Measurements from ENCODE around the gene EML4.

The EML4 gene

DNA sequence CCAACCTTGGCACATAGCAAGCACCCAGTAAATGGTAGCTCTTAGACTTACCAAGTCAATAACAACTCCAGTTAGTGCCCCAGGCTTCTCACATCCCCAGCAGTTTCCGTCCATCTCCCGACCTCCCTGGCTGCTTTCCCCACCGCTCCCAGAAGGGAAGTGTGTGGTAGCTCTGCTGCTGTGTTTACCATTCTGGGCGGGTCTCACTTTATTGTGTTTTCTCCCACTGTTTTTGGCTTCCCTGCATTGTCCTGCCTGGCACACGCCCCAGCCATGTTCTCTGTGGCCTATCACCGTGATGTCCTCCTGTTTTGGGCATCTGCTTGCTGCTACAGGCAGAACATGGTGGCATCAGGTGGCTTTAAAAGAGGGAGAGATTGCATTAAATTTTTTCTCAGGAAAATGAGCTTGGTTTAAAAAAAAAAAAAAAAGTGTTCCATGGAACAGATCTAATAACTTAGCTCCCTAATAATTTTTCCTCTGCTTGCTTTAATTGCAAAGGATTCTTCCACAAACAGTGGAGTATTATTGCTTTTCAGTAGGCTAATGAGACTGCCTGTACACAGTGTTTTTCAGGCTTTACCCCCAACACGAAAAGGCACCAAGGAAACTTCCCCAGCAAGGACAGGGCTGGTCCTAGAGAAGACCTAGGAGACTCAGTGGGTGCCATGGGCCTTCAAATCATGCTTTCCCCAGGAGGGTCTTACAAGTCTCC, 199.8 kb downstream of the EML4 start:
- Histone ChIP-seq H2AFZ (ENCODE audit: low read depth, low read length) (no peak overlapping the region), H3K79me2 (ENCODE audit: insufficient read depth, low read length) (no peaks in the 10 kb centered on the region), H3K9ac (ENCODE audit: low read depth, low read length) (no peak overlapping the region), H3K4me2 (ENCODE audit: insufficient read depth, low read length) (no peak overlapping the region), H3K9me3 (ENCODE audit: insufficient read depth, low read length, severe bottlenecking) (no peaks in the 10 kb centered on the region), H3K27ac (ENCODE audit: low read length) (no peak overlapping the region), H3K27me3 (ENCODE audit: insufficient read depth, low read length, poor library complexity) (no peaks in the 10 kb centered on the region), H4K20me1 (ENCODE audit: insufficient read depth, low read length) (no peaks in the 10 kb centered on the region), H3K36me3 (ENCODE audit: insufficient read depth, low read length) (no peaks in the 10 kb centered on the region), H3K4me1 (ENCODE audit: insufficient read depth, low read length) (no peaks in the 10 kb centered on the region), H3K4me3 (ENCODE audit: low read depth in 1 of 2, low read length in 2 of 2) (no peak overlapping the region)
- TF ChIP-seq EZH2 (IDR thresholded peaks at IDR 0.05; ENCODE audit: borderline replicate concordance, low read depth, low read length, severe bottlenecking): no peak
- TF ChIP-seq, protein P1, sequence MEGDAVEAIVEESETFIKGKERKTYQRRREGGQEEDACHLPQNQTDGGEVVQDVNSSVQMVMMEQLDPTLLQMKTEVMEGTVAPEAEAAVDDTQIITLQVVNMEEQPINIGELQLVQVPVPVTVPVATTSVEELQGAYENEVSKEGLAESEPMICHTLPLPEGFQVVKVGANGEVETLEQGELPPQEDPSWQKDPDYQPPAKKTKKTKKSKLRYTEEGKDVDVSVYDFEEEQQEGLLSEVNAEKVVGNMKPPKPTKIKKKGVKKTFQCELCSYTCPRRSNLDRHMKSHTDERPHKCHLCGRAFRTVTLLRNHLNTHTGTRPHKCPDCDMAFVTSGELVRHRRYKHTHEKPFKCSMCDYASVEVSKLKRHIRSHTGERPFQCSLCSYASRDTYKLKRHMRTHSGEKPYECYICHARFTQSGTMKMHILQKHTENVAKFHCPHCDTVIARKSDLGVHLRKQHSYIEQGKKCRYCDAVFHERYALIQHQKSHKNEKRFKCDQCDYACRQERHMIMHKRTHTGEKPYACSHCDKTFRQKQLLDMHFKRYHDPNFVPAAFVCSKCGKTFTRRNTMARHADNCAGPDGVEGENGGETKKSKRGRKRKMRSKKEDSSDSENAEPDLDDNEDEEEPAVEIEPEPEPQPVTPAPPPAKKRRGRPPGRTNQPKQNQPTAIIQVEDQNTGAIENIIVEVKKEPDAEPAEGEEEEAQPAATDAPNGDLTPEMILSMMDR (IDR thresholded peaks at IDR 0.05; ENCODE audit: borderline replicate concordance, extremely low read depth, low read length, poor library complexity, severe bottlenecking): no peak
- DNase-seq (no peak), ATAC-seq (ENCODE audit: insufficient read depth, low read depth) (no peak)

DNA sequence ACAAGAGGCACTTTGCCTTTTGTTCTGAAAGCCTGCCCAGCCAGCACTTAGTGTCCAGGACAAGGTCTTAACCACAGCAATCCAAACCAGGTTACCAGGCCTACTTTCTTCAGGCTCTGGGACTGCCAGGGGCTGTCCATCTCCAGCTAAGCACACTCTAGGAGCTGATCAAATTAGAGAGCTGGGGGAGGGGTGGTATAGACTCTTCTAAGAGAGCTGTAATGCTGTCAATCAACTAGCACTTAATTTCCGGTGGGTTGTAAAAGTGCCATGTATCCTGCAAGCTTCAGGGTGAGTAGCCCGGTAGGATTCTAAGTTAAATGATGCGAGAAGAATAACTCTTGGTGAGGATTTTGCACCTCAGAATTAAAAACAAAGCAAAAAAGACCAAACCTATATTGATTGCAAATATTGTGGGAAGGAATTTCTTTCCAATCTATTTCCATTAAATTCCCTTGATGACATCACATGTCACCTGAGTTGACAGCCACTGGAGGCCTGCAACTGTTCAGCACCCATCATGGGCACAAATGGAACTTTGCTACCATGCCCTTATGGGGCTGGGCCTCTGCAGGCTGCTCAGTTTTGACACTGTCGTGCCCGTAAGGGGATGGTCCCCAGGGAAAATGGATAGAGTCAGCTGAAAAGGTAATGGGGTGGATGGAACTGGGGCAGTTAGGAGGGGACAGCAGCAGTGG, 200.5 kb downstream of the EML4 start:
- no peak overlapping the region for H2AFZ ChIP-seq (ENCODE audit: low read depth, low read length)
- no peak overlapping the region for H3K27ac ChIP-seq (ENCODE audit: low read length)
- no peaks in the 10 kb centered on the region for H4K20me1 ChIP-seq (ENCODE audit: insufficient read depth, low read length)

DNA sequence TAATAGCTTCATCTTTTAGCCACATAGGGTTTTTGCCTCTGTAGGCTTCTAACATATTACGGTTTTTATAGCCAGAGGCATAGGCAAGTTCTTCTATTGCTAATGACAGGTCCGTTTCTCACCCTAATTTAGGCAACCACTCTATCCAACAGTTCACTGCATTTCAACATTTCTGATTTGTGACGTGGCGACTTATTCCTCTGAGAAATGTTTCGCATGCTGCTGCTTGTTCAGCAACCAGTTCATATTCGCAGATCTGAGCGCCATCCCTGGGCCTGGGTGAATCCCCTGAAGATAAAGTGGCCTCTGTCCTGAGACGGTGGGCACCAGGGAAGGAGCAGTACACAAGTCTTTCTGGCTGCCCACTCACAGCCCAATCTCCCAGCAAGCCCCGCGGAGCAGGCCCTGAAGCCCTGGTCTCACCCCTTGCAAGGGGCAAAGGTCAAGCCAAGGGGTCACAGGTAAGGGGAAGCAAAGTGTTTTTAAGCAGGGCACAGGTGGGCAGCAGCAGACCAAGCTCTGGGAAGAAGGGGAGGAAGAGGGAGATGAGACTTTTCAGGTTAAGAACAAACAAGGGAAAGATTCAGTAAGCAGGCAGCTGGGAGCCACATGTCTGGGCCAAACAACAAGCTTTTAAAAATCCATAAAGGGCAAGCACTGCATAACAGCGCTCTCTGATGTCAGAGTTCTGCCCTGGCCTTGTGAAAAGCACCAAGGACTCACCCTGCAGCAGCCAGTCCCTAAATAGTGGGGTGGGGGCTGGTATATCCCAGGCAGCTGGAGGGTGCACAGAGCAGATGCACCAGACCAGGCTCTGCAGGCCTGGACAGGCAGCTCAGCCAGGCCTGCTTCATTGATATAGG, 202.7 kb downstream of the EML4 start:
- H3K27ac ChIP-seq (ENCODE audit: low read length): no peak overlapping the region
- no peaks in the 10 kb centered on the region; the same call in 1 of the 2 replicates for H3K4me1 ChIP-seq (ENCODE audit: insufficient read depth, low read length)
- no peak overlapping the region for H3K9ac ChIP-seq (ENCODE audit: low read depth, low read length)
- no peak overlapping the region for H3K4me2 ChIP-seq (ENCODE audit: insufficient read depth, low read length)
- no peaks in the 10 kb centered on the region for H3K36me3 ChIP-seq (ENCODE audit: insufficient read depth, low read length)
- no peaks in the 10 kb centered on the region for H4K20me1 ChIP-seq (ENCODE audit: insufficient read depth, low read length)
- no peak for ATAC-seq (ENCODE audit: insufficient read depth, low read depth)
- no peak overlapping the region for H2AFZ ChIP-seq (ENCODE audit: low read depth, low read length)
- DNase-seq: no peak
- no peaks in the 10 kb centered on the region for H3K79me2 ChIP-seq (ENCODE audit: insufficient read depth, low read length)
- H3K9me3 ChIP-seq (ENCODE audit: insufficient read depth, low read length, severe bottlenecking): no peaks in the 10 kb centered on the region
- no peak overlapping the region for H3K4me3 ChIP-seq (ENCODE audit: low read depth in 1 of 2, low read length in 2 of 2)
- H3K27me3 ChIP-seq (ENCODE audit: insufficient read depth, low read length, poor library complexity): no peaks in the 10 kb centered on the region
- TF ChIP-seq, protein P1 (IDR thresholded peaks at IDR 0.05; ENCODE audit: borderline replicate concordance, extremely low read depth, low read length, poor library complexity, severe bottlenecking): no peak
- no peak for TF ChIP-seq EZH2 (IDR thresholded peaks at IDR 0.05; ENCODE audit: borderline replicate concordance, low read depth, low read length, severe bottlenecking)

More for the DNA sequence above, 200.5 kb downstream of the EML4 start:
- Histone ChIP-seq H3K9ac (ENCODE audit: low read depth, low read length) (no peak overlapping the region), H3K4me1 (ENCODE audit: insufficient read depth, low read length) (no peaks in the 10 kb centered on the region), H3K36me3 (ENCODE audit: insufficient read depth, low read length) (no peaks in the 10 kb centered on the region), H3K79me2 (ENCODE audit: insufficient read depth, low read length) (no peaks in the 10 kb centered on the region), H3K27me3 (ENCODE audit: insufficient read depth, low read length, poor library complexity) (no peaks in the 10 kb centered on the region), H3K4me3 (ENCODE audit: low read depth in 1 of 2, low read length in 2 of 2) (no peak overlapping the region), H3K4me2 (ENCODE audit: insufficient read depth, low read length) (no peak overlapping the region), H3K9me3 (ENCODE audit: insufficient read depth, low read length, severe bottlenecking) (no peaks in the 10 kb centered on the region)
- DNase-seq: no peak
- no peak for ATAC-seq (ENCODE audit: insufficient read depth, low read depth)
- no peak for TF ChIP-seq EZH2 (IDR thresholded peaks at IDR 0.05; ENCODE audit: borderline replicate concordance, low read depth, low read length, severe bottlenecking)
- TF ChIP-seq, protein P1 (IDR thresholded peaks at IDR 0.05; ENCODE audit: borderline replicate concordance, extremely low read depth, low read length, poor library complexity, severe bottlenecking): no peak
